H9 (cell line): ENCODE results near the gene RBFOX2. TPM values are rescaled to one million over a fixed set of nuclear protein-coding genes. Genes with fewer than 3 reads are reported as not detected.
A peak's percentile ranks its signal among the peaks of the same experiment; 100 is the strongest.

ENCODE experiments used
- DNase-seq: peaks from one replicate; pipeline ENCODE4 v3.0.0-alpha.2; 2017
- H2AFZ ChIP-seq: one replicate; pipeline ENCODE4 v1.6.1; 2013; ENCODE audit warnings: mild to moderate bottlenecking, low read length, control low read depth, moderate library complexity
- H2AK5ac ChIP-seq: 2 replicates; pipeline ENCODE4 v1.6.1; 2013; ENCODE audit warnings: low read length, control low read depth, mixed read lengths; ENCODE audit not compliant: insufficient read length
- H2BK120ac ChIP-seq: one replicate; pipeline ENCODE4 v1.6.1; 2013; ENCODE audit warnings: low read depth, mild to moderate bottlenecking, low read length, control low read depth, inconsistent platforms; ENCODE audit not compliant: poor library complexity, severe bottlenecking
- H2BK12ac ChIP-seq: 2 replicates; pipeline ENCODE4 v1.6.1; 2013; ENCODE audit warnings: low read length, control low read depth, mixed read lengths, low read depth; ENCODE audit not compliant: insufficient read length
- H2BK15ac ChIP-seq: 2 replicates; pipeline ENCODE4 v1.6.1; 2013; ENCODE audit warnings: low read depth, low read length, control low read depth
- H2BK20ac ChIP-seq: one replicate; pipeline ENCODE4 v1.6.1; 2013; ENCODE audit warnings: low read depth, mild to moderate bottlenecking, low read length, control low read depth, inconsistent platforms; ENCODE audit not compliant: poor library complexity, severe bottlenecking
- H2BK5ac ChIP-seq: 2 replicates; pipeline ENCODE4 v1.6.1; 2013; ENCODE audit warnings: low read length, control low read depth, mixed read lengths; ENCODE audit not compliant: insufficient read length
- H3K14ac ChIP-seq: 2 replicates; pipeline ENCODE4 v1.6.1; 2013; ENCODE audit warnings: low read length, control low read depth; ENCODE audit not compliant: insufficient read depth
- H3K18ac ChIP-seq: 2 replicates; pipeline ENCODE4 v1.6.1; 2013; ENCODE audit warnings: low read depth, mild to moderate bottlenecking, mixed read lengths, low read length, control low read depth; ENCODE audit not compliant: insufficient read length
- H3K23ac ChIP-seq: 2 replicates; pipeline ENCODE4 v1.6.1; 2013; ENCODE audit warnings: low read length, control low read depth, mixed read lengths, low read depth; ENCODE audit not compliant: insufficient read length
- H3K23me2 ChIP-seq: 2 replicates; pipeline ENCODE4 v1.6.1; 2013; ENCODE audit warnings: low read depth, mild to moderate bottlenecking, mixed read lengths, low read length, control low read depth; ENCODE audit not compliant: insufficient read length, poor library complexity, severe bottlenecking
- H3K27ac ChIP-seq: 2 replicates; pipeline ENCODE4 v1.5.1; 2013; ENCODE audit warnings: low read length, control low read depth, mixed read lengths, low read depth; ENCODE audit not compliant: insufficient read length
- H3K27me3 ChIP-seq: 2 replicates; pipeline ENCODE4 v1.6.1; 2013; ENCODE audit warnings: low read length, control low read depth, inconsistent platforms; ENCODE audit not compliant: insufficient read depth
- H3K4ac ChIP-seq: 2 replicates; pipeline ENCODE4 v1.6.1; 2013; ENCODE audit warnings: low read depth, mild to moderate bottlenecking, control low read depth, inconsistent platforms, low read length, moderate library complexity
- H3K4me1 ChIP-seq: 2 replicates; pipeline ENCODE4 v1.6.1; 2013; ENCODE audit warnings: low read length, control low read depth, inconsistent platforms; ENCODE audit not compliant: insufficient read depth
- H3K4me2 ChIP-seq: 2 replicates; pipeline ENCODE4 v1.6.1; 2013; ENCODE audit warnings: low read length, control low read depth, mixed read lengths; ENCODE audit not compliant: insufficient read length, insufficient read depth
- H3K56ac ChIP-seq: 2 replicates; pipeline ENCODE4 v1.6.1; 2013; ENCODE audit warnings: low read depth, mild to moderate bottlenecking, mixed read lengths, low read length, control low read depth; ENCODE audit not compliant: insufficient read length
- H3K79me1 ChIP-seq: 2 replicates; pipeline ENCODE4 v1.6.1; 2013; ENCODE audit warnings: low read depth, mild to moderate bottlenecking, moderate library complexity, low read length, control low read depth, inconsistent platforms; ENCODE audit not compliant: insufficient read depth, poor library complexity, severe bottlenecking
- H3K79me2 ChIP-seq: 2 replicates; pipeline ENCODE4 v1.6.1; 2013; ENCODE audit warnings: low read length, control low read depth, inconsistent platforms; ENCODE audit not compliant: insufficient read depth
- H3K9ac ChIP-seq: 2 replicates; pipeline ENCODE4 v1.6.1; 2013; ENCODE audit warnings: low read length, control low read depth, mixed read lengths; ENCODE audit not compliant: insufficient read length; ENCODE audit errors: extremely low read depth
- H3K9me3 ChIP-seq: one replicate; pipeline ENCODE4 v1.6.1; 2013; ENCODE audit warnings: low read depth, low read length, inconsistent platforms; ENCODE audit not compliant: control insufficient read depth
- H3T11ph ChIP-seq: one replicate; pipeline ENCODE4 v1.6.1; 2013; ENCODE audit warnings: mild to moderate bottlenecking, low read length, control low read depth, inconsistent platforms
- H4K20me1 ChIP-seq: one replicate; pipeline ENCODE4 v1.6.1; 2013; ENCODE audit not compliant: control insufficient read depth, insufficient read length, insufficient read depth
- H4K5ac ChIP-seq: 2 replicates; pipeline ENCODE4 v1.6.1; 2013; ENCODE audit warnings: low read depth, mild to moderate bottlenecking, mixed read lengths, low read length, control low read depth; ENCODE audit not compliant: insufficient read length
- H4K8ac ChIP-seq: replicated peaks from 2 replicates; pipeline ENCODE4 v1.6.1; 2013; ENCODE audit warnings: low read length, control low read depth, mixed read lengths, low read depth; ENCODE audit not compliant: insufficient read length
- H4K91ac ChIP-seq: 2 replicates; pipeline ENCODE4 v1.6.1; 2013; ENCODE audit warnings: low read depth, mild to moderate bottlenecking, moderate library complexity, mixed read lengths, low read length, control low read depth; ENCODE audit not compliant: insufficient read length
- H3K27ac Mint-ChIP-seq, 3 experiments: 2 replicates in 2 of 3; 3 replicates in 1 of 3; pipeline ENCODE4 v1.8.0; 2020 to 2021; ENCODE audit warnings: mixed read lengths in 3 of 3, mild to moderate bottlenecking in 1 of 3, moderate library complexity in 1 of 3
- H3K27me3 Mint-ChIP-seq: 2 replicates; pipeline ENCODE4 v1.8.0; 2021; ENCODE audit warnings: low read depth, mild to moderate bottlenecking, moderate library complexity, mixed read lengths
- H3K36me3 Mint-ChIP-seq, 3 experiments: 2 replicates in 2 of 3; 3 replicates in 1 of 3; pipeline ENCODE4 v1.8.0; 2020 to 2021; ENCODE audit warnings: low read depth in 3 of 3, mixed read lengths in 3 of 3; ENCODE audit not compliant: insufficient read depth in 1 of 3
- H3K4me1 Mint-ChIP-seq, 2 experiments: 2 replicates each; pipeline ENCODE4 v1.8.0; 2020; ENCODE audit warnings: mixed read lengths in 2 of 2
- H3K4me3 Mint-ChIP-seq, 2 experiments: 2 replicates in 1 of 2; 3 replicates in 1 of 2; pipeline ENCODE4 v1.8.0; 2020 to 2021; ENCODE audit warnings: mild to moderate bottlenecking in 2 of 2, mixed read lengths in 2 of 2, moderate library complexity in 1 of 2
- H3K9me3 Mint-ChIP-seq, 2 experiments: 2 replicates in 1 of 2; 3 replicates in 1 of 2; pipeline ENCODE4 v1.8.0; 2020; ENCODE audit warnings: mild to moderate bottlenecking in 2 of 2, mixed read lengths in 2 of 2, moderate library complexity in 1 of 2
- WGBS: extraction: QIAGEN DNeasy Blood & Tissue Kit; methylation state at CpG from one replicate; pipeline ENCODE4 v1.1.7; 2013; ENCODE audit warnings: missing lambda C conversion rate, low lambda C conversion rate, mixed read lengths; ENCODE audit not compliant: insufficient read length; ENCODE audit errors: extremely low coverage; 5-methylcytosine and 5-hydroxymethylcytosine counted together
- total RNA-seq: library from RNA; stranded (reverse); gene quantifications from 2 replicates; pipeline ENCODE4 v1.2.1, GENCODE V29; 2021
- TF ChIP-seq, protein P1 (sequence below): fragments of 200-600 bp; sonication (generic); conservative IDR thresholded peaks from 3 replicates; pipeline ENCODE4 v1.8.0; 2021; ENCODE audit warnings: antibody characterized with exemption, mild to moderate bottlenecking

RBFOX2 gene
- total RNA-seq, 1 experiment from 2014 or later = 84.7 TPM

DNA sequence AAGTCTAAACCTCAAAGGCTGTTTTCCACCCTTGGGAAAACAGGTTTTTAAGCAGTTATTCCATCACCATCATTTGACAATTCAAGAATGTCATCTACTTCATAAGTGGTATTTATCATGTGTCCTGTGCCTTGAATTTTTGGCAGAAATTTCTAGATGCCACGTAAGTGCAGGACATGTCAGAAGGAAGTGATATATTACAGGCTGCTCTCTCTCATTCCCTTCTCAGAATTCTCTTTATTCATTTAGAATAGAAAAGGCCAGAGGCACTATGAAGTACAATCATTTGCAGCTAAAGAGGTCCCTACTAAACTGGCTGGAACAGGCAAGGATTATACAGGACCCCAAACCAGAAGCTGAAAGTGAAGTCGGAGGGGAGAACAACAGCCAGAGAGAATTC is 11.9 kb downstream of the RBFOX2 start:
- Histone ChIP-seq H3K9ac (no peak overlapping the region), H4K5ac (no peak overlapping the region), H3K79me1 (peaks cover 5% of the 10 kb centered on the region), H3K23me2 (no peaks in the 10 kb centered on the region), H3K18ac (no peak overlapping the region), H2AK5ac (no peak overlapping the region), H3K9me3 (no peaks in the 10 kb centered on the region), H4K8ac (no peak overlapping the region), H3K27me3 (no peaks in the 10 kb centered on the region), H3K79me2 (peaks cover 24% of the 10 kb centered on the region; the same call in 1 of the 2 replicates), H4K91ac (no peak overlapping the region), H3K4me1 (peaks cover 5% of the 10 kb centered on the region), H2BK120ac (no peak overlapping the region), H2BK5ac (no peak overlapping the region), H3K23ac (no peak overlapping the region), H4K20me1 (no peaks in the 10 kb centered on the region), H3K27ac (no peak overlapping the region), H3K4ac (no peak overlapping the region), H3K56ac (no peak overlapping the region), H3K4me2 (no peak overlapping the region), H2BK20ac (no peak overlapping the region), H2BK15ac (no peak overlapping the region), H2AFZ (no peak overlapping the region), H3T11ph (no peak overlapping the region), H2BK12ac (no peak overlapping the region), H3K14ac (no peak overlapping the region)
- no CpG with 5 or more reads among the region's 2 CpGs for WGBS
- Mint-ChIP-seq H3K27ac (peak overlapping the region in 1 of 3 experiments; percentile 82; a peak in 2 of 7 replicates), H3K4me3 (no peak overlapping the region), H3K9me3 (peaks cover 0 to 2% of the 10 kb centered on the region in 2 experiments; a peak in 1 of 5 replicates), H3K36me3 (peaks cover 4 to 7% (median 6%) of the 10 kb centered on the region in 3 experiments; a peak in 6 of 7 replicates), H3K4me1 (peaks cover 46 to 49% of the 10 kb centered on the region in 2 experiments), H3K27me3 (no peaks in the 10 kb centered on the region)
- TF ChIP-seq, protein P1, sequence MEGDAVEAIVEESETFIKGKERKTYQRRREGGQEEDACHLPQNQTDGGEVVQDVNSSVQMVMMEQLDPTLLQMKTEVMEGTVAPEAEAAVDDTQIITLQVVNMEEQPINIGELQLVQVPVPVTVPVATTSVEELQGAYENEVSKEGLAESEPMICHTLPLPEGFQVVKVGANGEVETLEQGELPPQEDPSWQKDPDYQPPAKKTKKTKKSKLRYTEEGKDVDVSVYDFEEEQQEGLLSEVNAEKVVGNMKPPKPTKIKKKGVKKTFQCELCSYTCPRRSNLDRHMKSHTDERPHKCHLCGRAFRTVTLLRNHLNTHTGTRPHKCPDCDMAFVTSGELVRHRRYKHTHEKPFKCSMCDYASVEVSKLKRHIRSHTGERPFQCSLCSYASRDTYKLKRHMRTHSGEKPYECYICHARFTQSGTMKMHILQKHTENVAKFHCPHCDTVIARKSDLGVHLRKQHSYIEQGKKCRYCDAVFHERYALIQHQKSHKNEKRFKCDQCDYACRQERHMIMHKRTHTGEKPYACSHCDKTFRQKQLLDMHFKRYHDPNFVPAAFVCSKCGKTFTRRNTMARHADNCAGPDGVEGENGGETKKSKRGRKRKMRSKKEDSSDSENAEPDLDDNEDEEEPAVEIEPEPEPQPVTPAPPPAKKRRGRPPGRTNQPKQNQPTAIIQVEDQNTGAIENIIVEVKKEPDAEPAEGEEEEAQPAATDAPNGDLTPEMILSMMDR = no peak
- DNase-seq = no peak
